Mesothelial cell of epicardium (in vitro differentiated cells): Measurements from ENCODE around the gene NENF. TPM values are rescaled to one million over a fixed set of nuclear protein-coding genes. Genes with fewer than 3 reads are reported as not detected.

Source experiments
- DNase-seq, 2 experiments: peaks; one replicate each; pipeline ENCODE4 v3.0.0; 2021; ENCODE audit warnings: low spot score in 2 of 2; ENCODE audit not compliant: unreplicated experiment in 2 of 2
- H3K27ac Mint-ChIP-seq: 2 replicates; pipeline ENCODE4 v1.8.0; 2021; ENCODE audit warnings: mixed read lengths
- H3K27me3 Mint-ChIP-seq: 2 replicates; pipeline ENCODE4 v1.8.0; 2021; ENCODE audit warnings: low read depth, mixed read lengths
- H3K36me3 Mint-ChIP-seq: 2 replicates; pipeline ENCODE4 v1.8.0; 2021; ENCODE audit warnings: mixed read lengths
- H3K4me1 Mint-ChIP-seq: 2 replicates; pipeline ENCODE4 v1.8.0; 2021; ENCODE audit warnings: mixed read lengths
- H3K4me3 Mint-ChIP-seq: 2 replicates; pipeline ENCODE4 v1.8.0; 2021; ENCODE audit warnings: mild to moderate bottlenecking, moderate library complexity, mixed read lengths
- H3K9me3 Mint-ChIP-seq: 2 replicates; pipeline ENCODE4 v1.8.0; 2021; ENCODE audit warnings: mixed read lengths
- CTCF ChIP-seq: fragments of 200-600 bp; sonication (generic); IDR thresholded peaks from one replicate; pipeline ENCODE4 v1.5.0; 2021; ENCODE audit warnings: antibody characterized with exemption; ENCODE audit not compliant: unreplicated experiment
- total RNA-seq: library from RNA; stranded (reverse); gene quantifications from 3 replicates; pipeline ENCODE4 v1.2.1, GENCODE V29; 2021

The NENF gene
- total RNA-seq, 1 donor from 2014 or later, result 39.3 TPM

GRCh38 chr1:212482006-212482636 lies 49.4 kb downstream of the NENF start:
- H3K4me1 Mint-ChIP-seq, result peaks cover 12% of the 10 kb centered on the region
- TF ChIP-seq CTCF, result no peak
- H3K4me3 Mint-ChIP-seq, result no peak overlapping the region
- H3K9me3 Mint-ChIP-seq, result no peaks in the 10 kb centered on the region
- no peak overlapping the region for H3K27ac Mint-ChIP-seq
- DNase-seq, result no peak
- no peaks in the 10 kb centered on the region for H3K36me3 Mint-ChIP-seq
- H3K27me3 Mint-ChIP-seq, result no peaks in the 10 kb centered on the region

- Mint-ChIP-seq H3K9me3 (no peaks in the 10 kb centered on the region), H3K27ac (no peak overlapping the region), H3K36me3 (no peaks in the 10 kb centered on the region), H3K4me3 (no peak overlapping the region), H3K4me1 (peaks cover 9% of the 10 kb centered on the region), H3K27me3 (no peaks in the 10 kb centered on the region)
- no peak for DNase-seq
- no peak for TF ChIP-seq CTCF
Observed at GRCh38 chr1:212482637-212483441, 50.1 kb downstream of the NENF start.

- Mint-ChIP-seq H3K9me3 (no peaks in the 10 kb centered on the region), H3K4me1 (peaks cover 16% of the 10 kb centered on the region), H3K27me3 (no peaks in the 10 kb centered on the region), H3K36me3 (no peaks in the 10 kb centered on the region), H3K4me3 (no peak overlapping the region), H3K27ac (no peak overlapping the region)
- no peak for TF ChIP-seq CTCF
- DNase-seq, result no peak
Observed at GRCh38 chr1:212484701-212485570, 52.2 kb downstream of the NENF start.

GRCh38 chr1:212485571-212485912 lies 52.8 kb downstream of the NENF start:
- Mint-ChIP-seq H3K9me3 (no peaks in the 10 kb centered on the region), H3K36me3 (no peaks in the 10 kb centered on the region), H3K27me3 (no peaks in the 10 kb centered on the region), H3K27ac (peak overlapping the region; percentile 45), H3K4me3 (no peak overlapping the region), H3K4me1 (peaks cover 16% of the 10 kb centered on the region)
- DNase-seq, result no peak
- TF ChIP-seq CTCF, result no peak

- Mint-ChIP-seq H3K27me3 (no peaks in the 10 kb centered on the region), H3K9me3 (no peaks in the 10 kb centered on the region), H3K4me3 (no peak overlapping the region), H3K27ac (peak overlapping the region; percentile 77), H3K36me3 (no peaks in the 10 kb centered on the region), H3K4me1 (peaks cover 16% of the 10 kb centered on the region)
- no peak for DNase-seq
- TF ChIP-seq CTCF, result no peak
Observed at GRCh38 chr1:212485913-212486618, 53.3 kb downstream of the NENF start.
